Ovary (tissue), 3 donors: ENCODE results near the gene SSX2IP.

Experiments
- CTCF ChIP-seq, 3 donors: fragments of 450-650 bp in 2 of 3; fragments of 200-600 bp in 1 of 3; IDR thresholded peaks; one replicate each; pipeline versions ENCODE4 v1.5.1 to v1.8.0; 2016 to 2022; ENCODE audit warnings: antibody characterized with exemption in 3 of 3, mild to moderate bottlenecking in 1 of 3
- EP300 ChIP-seq: sonication (generic); formaldehyde crosslinking; IDR thresholded peaks from one replicate; pipeline ENCODE4 v1.6.1; 2017; ENCODE audit warnings: antibody characterized with exemption
- POLR2A ChIP-seq: fragments of 450-650 bp; IDR thresholded peaks from one replicate; pipeline ENCODE4 v1.6.1; 2017; ENCODE audit warnings: antibody characterized with exemption, mild to moderate bottlenecking, moderate library complexity
- donor health status: DM: no; HTN: no; CAD: no.

GRCh38 chr1:84689514-84690396, 506 bp downstream of the SSX2IP start:
- no peak for TF ChIP-seq CTCF (IDR thresholded peaks at IDR 0.05)
- no peak for TF ChIP-seq POLR2A
- TF ChIP-seq EP300, result no peak
